G401 (cell line): ENCODE data around the gene SULT1C2. TPM values are rescaled to one million over a fixed set of nuclear protein-coding genes. Genes with fewer than 3 reads are reported as not detected.
"Not testable (repeated sequence)": the region's sequence is repeated elsewhere in the genome, so short reads cannot be mapped to it uniquely, and the experiment has no call there.

Experiments
- DNase-seq: peaks from one replicate; pipeline ENCODE4 v3.0.0-alpha.2; 2015; ENCODE audit warnings: low spot score
- in situ Hi-C: cut with HindIII; loops from 2 replicates; pipeline ENCODE4 v1.10.0; 2016; ENCODE audit warnings: low sequenced_read_pairs, mixed read lengths
- total RNA-seq: library from RNA; depleted of rRNA; stranded (reverse); fragments of >200 nt; shearing (Covaris generic); gene quantifications from 2 replicates; pipeline ENCODE4 v1.2.3, GENCODE V29; 2014

SULT1C2 gene
- total RNA-seq, 1 experiment from 2014 or later = 0.71 TPM

DNA sequence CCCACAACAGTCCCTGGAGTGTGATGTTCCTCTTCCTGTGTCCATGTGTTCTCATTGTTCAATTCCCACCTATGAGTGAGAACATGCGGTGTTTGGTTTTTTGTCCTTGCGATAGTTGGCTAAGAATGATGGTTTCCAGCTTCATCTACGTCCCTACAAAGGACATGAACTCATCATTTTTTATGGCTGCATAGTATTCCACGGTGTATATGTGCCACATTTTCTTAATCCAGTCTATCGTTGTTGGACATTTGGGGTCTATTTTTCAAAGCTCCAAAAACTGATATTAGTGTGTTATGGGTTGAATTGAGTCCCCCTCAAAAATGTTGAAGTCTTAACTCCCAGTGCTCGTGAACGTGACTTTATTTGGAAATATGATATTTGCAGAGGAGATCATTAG is 4.1 kb upstream of the SULT1C2 start:
- in situ Hi-C loops = not testable (repeated sequence)

DNA sequence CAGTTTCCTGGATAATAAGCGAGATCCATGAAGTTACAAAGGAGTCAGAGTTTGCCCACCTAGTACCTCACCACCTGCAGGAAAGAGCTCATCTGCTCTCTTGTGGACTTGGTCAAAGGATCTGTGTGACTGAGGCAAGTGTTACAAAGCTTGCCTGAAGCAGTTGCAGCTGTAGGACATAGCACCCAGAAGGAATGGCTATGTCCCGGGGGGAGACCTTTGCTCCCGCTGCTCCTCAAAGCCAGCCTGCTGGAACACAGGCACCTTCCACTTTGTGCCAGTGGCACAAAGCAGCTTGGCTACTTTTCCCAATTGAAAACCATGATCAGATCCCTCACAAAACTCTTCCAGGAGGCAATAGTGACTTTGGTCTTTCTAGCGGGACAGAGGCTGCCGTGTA is 3.1 kb upstream of the SULT1C2 start:
- in situ Hi-C loops = no loop called here
- no peak for DNase-seq

More for the DNA sequence above, 4.1 kb upstream of the SULT1C2 start:
- DNase-seq = not testable (repeated sequence)

DNA sequence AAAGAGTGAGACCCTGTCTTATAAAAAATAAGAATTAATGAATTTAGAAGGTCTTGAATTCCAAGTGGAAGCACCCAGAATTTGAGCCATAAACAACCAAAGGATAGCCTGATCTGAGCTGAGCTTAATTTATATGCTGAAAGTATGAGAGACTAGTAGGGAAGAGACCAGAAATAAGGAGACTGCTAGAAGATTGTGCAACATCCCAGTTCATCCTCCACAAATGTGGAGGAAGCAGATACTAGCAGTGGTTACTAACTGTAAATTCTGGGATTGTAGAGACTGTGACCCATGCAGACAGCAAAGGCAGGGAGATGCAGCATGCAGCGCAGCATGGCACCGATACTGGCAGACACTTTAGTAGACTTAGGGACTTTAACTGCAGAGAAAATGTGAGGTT is 1.5 kb upstream of the SULT1C2 start:
- DNase-seq = no peak
- in situ Hi-C loops = no loop called here

DNA sequence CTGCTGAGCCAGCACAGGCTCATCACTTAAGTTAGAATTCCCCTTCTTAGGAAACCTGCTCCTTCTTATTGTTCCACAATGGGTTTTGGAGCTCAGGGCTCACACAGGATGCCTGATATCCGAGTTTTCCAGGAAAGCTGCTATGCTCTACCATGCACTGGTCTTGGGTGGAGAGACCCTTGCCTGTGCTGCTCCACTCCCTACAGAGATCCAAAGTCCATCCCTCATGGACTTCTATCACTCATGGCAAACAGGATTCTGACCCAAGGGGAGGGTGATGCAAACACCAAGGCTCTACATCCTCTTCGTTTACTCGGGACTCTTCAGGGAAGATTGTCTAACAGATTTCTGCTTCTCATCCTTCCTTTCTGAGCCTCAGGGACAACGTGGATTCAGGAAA is 5.2 kb downstream of the SULT1C2 start:
- in situ Hi-C loops = no loop called here
- no peak for DNase-seq

DNA sequence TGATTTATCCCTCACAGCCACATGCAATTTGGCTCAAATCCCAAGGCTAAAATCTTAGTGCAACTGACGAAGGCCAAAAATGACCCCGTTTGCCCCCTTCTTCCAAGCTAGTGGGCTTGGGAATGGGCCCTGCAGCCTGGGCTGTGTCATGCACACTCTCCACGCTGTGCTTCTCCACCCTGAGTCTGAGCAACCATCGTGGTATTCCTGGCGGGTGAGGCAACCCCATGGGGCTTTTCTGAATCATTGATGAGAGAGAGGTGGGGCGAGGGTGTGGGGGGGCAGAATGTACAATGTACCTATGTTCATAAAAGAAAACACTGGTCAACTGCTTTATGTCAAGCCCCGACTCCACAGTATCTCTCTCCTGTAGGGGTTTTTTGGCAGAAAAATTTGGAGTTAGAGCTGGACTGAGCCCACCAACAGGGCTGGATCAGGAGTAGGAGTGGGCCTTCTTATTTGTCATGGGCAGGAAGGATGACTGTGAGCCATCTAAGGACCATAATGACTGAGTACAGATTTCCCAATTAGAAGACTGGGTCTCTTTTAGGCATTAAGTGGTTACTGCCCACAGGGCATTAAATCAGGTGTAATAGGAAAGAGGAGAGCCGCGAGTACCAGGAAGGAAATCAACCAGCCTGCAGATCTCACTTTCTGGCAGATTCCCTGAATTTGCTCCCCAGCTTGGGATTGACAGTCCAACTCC is 8.9 kb downstream of the SULT1C2 start:
- no peak for DNase-seq
- in situ Hi-C loops = no loop called here

DNA sequence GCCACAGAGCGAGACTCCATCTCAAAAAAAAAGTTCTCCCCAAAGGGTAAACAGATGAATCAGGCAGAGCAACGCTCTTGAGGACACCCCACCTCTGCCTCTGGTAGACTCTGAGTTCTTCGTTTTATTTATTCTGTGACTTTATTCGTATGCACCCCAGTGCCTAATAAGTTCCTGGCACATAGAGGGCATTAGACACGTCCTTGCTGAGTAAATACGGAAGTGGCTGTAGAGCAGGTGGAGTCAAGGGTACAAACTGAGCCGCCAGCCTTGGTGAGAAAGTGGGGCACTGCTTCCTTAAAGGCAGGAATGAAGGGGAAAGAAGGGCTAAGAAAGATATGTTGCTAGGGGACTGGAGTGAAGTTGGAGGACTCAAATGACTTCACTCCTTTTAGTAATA is 12.9 kb downstream of the SULT1C2 start:
- no peak for DNase-seq
- in situ Hi-C loops = no loop called here

DNA sequence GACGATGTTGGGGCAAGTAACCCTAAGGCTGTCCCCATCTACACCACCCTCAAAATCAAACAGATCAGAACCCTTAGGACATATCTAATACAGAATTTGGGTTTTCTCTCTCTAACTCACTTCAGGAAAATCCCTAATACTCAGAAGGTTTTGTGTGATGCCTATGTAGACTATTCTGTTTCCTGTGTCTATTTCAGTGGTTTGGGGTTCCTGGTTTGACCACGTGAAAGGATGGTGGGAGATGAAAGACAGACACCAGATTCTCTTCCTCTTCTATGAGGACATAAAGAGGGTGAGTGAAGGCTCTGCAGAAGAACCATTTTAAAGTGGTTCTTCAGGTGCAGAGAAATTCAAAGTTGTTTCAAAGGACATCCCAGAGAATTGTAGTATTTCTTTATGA is 16.3 kb downstream of the SULT1C2 start:
- no peak for DNase-seq
- in situ Hi-C loops = no loop called here

DNA sequence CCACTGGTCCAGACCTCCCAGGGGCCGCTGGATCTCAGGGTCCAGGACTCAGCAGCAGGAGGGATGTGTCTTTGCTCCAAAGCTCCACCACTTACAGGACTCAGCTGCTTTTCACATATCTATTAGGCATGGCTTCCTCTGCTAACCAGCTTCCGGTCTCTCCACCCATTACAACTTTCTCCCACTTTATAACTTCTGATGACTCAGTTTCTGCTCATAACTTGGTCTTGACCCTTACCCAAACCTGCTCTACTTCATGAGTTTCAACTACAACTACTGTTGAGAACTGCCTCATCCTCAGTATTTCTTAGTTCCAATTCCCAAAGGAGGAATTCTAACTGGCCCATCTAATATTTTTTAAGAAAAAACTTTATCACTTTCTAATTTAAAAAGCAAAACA is 17.2 kb downstream of the SULT1C2 start:
- DNase-seq = no peak
- in situ Hi-C loops = no loop called here

DNA sequence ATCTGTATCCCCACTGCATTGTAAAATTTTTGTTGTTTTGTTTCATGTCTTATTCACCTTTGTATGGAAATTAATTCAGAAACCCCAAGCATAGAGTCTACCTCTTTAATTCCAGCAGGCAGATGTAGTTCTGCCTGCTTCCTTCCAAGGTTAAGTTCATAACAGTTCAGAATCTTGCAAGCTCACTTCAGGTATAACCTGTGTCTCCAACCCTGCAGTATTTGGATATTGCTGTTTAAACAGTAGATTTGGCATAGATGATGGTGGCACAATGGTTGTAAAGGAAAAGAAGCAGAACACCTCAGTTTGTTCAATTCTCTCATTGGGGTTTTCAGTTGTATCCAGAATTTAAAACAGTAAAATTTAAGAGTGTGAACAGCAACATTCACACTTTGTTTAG is 21.2 kb downstream of the SULT1C2 start:
- no peak for DNase-seq
- in situ Hi-C loops = no loop called here

DNA sequence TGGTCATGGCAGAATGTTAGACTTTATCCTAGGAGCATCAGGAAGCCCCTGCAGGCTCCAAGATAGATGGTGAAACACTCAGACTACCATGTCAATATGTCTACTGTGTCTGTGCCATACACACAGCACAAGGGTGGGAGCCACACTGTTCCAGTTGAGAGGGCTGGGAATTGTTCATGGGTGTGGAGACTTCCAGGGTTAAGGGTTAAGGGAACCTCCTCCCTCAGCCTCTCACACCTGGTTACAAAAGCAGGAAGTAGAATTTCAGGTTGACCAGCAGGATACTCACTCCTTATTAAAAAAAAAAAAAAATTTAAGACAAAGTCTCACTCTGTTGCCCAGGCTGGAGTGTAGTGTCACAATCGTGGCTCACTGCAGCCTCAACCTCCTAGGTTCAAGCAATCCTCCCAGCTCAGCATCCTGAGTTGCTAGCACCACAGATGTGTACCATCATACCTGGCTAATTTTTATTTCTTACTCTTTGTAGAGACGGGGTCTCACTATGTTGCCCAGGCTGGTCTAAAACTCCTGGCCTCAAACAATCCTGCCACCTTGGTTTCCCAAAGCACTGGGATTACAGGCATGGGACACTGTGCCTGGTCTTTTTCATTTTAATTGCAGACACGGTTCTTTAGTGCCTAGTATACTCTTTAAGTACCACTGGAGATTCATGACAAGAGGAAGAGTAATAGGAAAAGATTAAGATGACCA is 26.0 kb downstream of the SULT1C2 start:
- DNase-seq = no peak
- in situ Hi-C loops = no loop called here

DNA sequence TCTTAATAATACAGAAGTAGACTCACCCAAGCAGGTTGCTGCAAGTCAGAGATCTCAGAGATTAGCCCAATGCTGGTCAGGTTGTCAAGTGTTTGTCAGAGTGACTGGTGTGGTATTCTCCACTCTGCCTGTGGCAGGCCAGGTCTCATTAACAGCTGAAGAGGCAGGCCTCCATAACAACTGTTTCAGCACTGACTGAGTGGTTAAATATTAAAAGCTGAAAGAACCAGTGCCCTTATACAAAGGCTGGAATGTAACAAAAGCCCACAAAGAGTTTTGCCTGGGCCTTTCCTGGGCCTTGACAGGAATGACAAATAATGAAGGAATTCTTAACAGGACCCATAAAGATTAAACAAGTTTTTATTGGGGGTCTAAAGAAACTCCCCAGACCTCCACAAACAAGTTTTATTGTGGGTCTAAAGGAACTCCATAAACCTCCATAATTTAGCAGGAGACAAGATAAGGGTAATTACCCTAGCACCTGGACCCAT is 26.8 kb downstream of the SULT1C2 start:
- in situ Hi-C loops = no loop called here
- no peak for DNase-seq

DNA sequence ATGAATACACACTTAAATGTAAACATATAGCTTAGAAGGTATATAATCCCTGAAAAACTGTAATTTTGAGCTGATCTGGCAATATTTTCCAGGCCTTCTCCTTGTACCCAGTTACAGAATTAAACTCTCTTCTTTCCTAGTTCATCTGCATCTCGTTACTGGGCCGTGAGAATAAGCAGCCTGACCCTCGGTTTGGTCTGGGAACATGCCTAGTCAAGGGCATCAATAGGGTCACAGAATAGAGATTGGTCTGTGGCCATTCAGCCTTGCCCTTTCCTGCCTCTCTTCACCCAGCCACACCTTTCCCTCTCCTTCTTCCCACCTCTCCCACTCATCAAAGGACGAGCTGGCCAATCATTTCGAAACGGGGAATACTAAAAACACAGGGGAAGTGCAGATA is 27.3 kb downstream of the SULT1C2 start:
- in situ Hi-C loops = no loop called here
- DNase-seq = no peak

DNA sequence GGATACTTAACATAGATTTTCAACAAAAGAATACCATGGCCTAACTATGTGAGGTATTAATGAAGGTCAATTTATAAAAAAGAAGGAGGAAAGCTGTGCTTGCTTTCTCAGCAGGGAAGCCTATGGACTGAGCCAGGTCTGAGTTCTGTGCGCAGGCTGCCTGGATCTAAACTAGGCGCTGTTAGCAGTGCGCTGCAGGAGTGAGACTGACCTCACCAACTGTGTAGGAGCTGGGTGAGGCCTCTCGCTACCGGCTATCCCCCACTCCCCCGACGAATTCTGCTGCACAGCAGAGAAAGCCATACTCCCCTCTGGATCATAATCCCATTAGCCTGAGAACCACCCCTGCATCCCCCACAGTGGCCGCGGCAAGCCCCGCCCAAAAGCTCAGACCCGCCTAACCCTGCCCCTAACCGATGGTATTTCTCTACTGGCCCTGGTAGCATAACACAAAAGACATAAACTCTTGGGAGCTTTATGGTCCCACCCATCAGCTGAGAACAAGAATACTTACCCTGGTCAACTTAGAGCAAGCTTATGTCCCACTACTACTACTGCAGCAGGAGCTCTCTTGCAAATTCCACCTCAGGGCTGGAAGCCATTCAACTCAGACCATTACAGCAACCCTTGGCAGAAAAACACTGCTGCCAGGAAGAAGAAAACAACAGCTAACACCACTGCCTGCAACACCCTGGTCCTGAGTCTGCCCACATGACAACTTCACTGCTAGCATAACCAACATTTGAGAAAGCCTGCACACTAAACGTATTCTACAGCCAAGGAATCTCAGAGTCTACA is 28.0 kb downstream of the SULT1C2 start:
- in situ Hi-C loops = no loop called here
- no peak for DNase-seq

DNA sequence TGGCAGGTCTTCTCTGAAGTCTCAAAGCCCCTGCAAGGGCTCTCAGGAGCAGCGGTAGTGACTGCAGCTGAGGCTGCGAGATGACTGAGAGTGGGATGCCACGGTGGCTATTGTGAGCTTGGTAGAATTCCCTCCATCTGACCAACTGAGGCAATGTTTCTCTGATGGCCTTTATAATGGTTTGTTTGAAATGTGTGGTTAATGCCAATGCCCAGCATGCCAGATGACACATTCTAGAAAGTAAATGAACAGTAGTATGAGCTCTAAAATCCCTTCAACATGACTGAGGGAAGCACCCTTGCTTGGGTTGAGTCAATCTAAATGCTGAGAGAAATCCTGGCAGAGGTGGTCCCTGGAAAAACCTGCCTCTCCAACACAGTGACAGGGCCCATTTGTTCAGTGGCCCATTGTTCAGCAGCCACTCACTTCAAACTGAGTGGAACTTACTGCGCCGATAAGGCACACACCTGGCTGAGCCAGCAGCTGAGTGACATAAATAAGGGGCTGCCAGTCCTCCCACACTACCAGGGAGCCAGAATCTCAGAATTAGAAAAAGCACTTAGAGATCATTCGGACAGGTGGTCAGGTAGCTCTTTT is 31.7 kb downstream of the SULT1C2 start:
- no peak for DNase-seq
- in situ Hi-C loops = no loop called here

DNA sequence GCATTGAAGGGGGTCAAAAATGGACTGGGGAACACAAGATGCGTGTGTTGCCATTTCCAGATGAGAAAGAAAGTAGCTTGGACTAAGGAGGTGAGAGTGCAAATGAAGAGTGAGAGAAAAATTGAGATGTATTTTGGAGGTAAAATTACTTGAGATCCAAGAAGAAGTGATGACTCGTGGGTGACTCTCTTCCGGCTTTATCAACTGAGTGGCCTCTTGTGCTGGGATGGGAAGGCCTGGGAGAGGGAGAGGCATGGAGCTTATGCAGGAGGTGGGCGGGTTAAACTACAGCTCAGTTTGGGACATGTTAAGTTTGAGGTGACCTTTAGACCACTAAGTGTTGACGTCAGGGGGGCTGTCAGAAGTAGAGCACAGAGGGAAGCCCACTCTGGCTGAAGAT is 34.9 kb downstream of the SULT1C2 start:
- DNase-seq = no peak
- in situ Hi-C loops = no loop called here

DNA sequence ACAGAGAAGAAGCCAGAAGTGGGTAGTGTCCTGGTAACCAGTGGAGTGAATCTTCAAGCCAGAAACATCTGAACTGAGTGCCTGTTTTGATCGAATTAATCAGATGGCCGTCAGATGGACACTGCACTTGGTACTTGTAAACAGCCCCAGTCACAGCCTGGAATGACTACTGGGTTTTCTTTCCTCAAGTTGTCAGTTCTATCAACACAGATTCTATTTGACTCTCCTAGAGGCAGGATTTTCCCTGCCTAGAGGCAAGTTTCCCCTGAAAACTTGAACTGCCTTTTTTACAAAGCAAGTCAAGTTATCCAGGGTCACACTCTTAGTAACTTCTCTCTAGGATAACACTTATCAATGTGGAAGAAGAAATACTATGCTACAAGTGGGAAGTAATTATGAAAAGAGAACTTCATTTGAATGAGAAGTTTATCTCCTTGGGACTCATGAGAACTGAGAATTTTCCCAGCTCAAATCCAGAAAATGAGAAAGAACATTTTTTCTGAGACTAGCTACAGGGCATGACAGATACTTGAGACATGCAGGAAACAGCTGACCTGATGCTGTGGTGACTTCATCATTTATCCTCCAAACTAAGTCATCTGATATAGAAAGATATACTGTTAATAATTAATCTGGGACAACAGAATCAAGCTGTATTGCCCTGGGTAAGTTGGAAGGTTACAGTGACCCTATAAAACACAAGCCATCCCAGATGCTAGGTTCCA is 36.0 kb downstream of the SULT1C2 start:
- in situ Hi-C loops = no loop called here

DNA sequence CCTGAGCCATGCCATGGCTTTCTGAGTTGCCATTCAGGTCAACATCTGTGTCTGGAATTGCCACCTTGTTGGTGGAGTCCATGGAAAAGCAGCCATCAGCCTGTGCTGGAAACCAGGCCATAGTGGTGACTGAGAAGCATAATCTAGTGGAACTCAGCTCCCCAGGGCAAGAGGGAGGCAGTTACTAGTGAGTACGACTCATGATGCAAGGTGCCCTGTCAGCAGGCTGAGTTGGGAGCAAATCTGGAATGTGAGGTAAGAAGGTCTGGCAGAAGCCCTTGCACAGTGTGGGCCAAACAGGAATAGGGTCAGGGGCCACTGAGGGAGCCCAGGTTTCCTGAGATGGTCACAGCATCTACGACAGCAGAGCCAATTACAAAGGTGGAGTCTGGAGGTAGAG is 37.1 kb downstream of the SULT1C2 start:
- no peak for DNase-seq
- in situ Hi-C loops = no loop called here

More for the DNA sequence above, 36.0 kb downstream of the SULT1C2 start:
- DNase-seq = no peak

DNA sequence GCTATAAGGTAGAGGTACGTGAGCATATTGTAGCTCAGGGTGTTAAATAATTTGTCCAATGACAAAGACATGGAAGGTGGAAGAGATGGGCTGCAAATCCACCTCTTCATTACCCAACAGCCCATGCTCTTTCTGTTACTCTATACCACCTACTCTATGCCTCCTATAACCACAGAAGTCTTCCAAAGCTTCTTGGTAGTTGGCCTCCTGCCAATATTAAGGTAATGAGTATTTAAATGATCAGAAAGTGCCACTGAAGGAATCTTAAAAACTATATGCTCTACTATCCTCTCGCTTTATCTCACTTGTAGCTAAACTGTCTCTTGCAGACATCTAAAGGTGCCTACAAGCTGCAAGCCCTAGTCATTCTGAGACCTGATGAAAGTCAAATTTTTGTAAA is 41.1 kb downstream of the SULT1C2 start:
- DNase-seq = no peak
- in situ Hi-C loops = no loop called here

DNA sequence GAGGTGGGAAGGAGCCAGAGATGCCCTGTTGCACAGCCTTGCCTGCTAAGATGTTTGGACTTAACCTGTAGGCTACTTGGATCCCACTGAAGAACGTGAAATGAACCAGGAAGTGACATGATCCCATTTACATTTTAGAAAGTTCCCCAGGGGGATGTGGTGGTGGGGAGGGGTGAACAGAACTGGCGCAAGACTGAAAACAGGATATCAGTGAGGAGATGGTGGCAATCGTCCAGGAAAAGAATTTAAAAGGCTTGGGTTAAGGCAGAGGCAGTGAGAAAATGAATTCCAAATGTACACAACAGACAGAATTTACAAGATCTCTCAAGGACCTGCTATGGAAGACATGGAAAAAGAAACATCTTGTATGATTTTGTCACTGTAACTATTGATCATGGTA is 42.3 kb downstream of the SULT1C2 start:
- DNase-seq = no peak
- in situ Hi-C loops = no loop called here
